Measurements from ENCODE around the gene ACACA.

The ACACA gene

GRCh38 chr17:37147301-37147812 is 259.3 kb downstream of the ACACA start:
- Histone ChIP-seq H3K4me3 (ENCODE audit: low read depth, low read length) (no peak overlapping the region), H3K36me3 (ENCODE audit: control insufficient read depth in 2 of 2, insufficient read depth in 1 of 2, low read length in 2 of 2) (peaks cover 4 to 17% of the 10 kb centered on the region in 2 experiments), H3K9me3 (ENCODE audit: control insufficient read depth, insufficient read depth, low read depth, low read length) (no peaks in the 10 kb centered on the region), H3K4me1 (ENCODE audit: control insufficient read depth, insufficient read depth, low read length) (peaks cover 7% of the 10 kb centered on the region), H3K27ac (ENCODE audit: extremely low read depth, low read depth, low read length) (no peak overlapping the region)
- POLR2A ChIA-PET: no interaction called here
- no peak for TF ChIP-seq MYNN (tag by site-specific recombination; IDR thresholded peaks at IDR 0.05; ENCODE audit: borderline replicate concordance)
- TF ChIP-seq REST (tag by site-specific recombination; IDR thresholded peaks at IDR 0.05): no peak
- CTCF ChIA-PET: interaction anchor here (0.7 to 1.2 kb wide), 2 partner anchors 26 to 1378 kb away, joined by 3 to 4 read pairs; no protein-coding TSS in a partner anchor

DNA sequence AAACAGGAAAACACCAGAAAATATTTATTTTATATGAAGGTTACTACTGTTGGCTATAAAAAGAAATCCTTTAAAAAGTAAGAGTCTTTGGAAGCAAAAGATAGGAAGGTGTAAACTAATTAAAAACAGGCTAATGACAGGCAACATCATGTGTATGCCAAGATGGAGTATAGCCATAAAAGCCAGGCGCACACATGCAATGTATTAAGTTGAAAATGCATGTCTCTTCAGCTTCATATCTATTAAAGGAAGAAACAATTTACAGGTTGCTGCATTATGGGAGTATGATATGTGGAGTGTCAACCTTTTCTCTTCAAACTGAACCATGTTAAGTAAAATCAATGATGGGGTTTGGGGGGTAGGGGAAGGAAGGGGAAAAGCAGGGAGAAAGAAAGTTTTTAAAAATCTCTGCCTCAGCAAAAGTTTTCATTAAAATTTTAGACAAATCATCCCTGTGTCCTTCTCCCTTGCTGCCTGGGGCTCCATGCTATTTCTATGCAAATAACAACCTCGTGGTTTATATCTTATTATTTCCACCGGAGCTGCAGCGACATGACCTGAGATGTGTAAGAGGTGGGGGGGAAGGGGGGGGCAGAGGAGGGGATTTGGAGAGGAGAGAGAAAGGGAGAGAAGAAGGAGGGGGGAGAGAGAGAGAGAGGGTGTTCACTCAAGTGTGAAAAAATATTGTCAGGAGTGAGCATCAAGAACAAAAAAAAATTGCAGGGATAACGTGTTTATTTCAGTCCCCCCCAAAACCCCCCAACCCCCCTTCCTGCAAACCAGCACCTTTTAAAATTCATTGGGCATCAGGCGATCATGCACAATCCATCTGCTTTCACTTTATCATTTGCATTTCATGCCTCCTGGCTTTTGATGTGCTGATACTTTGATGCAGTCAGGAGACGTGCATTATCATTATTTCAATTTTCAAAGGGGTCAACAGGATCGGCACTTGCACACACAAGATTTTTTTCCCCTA is 260.3 kb downstream of the ACACA start:
- TF ChIP-seq ZNF214 (tag by site-specific recombination; IDR thresholded peaks at IDR 0.05; ENCODE audit: borderline replicate concordance): no peak
- peak; percentile 17; the same call in 1 of the 2 replicates for TF ChIP-seq ZNF398 (tag by site-specific recombination; IDR thresholded peaks at IDR 0.05)
- TF ChIP-seq, protein P1, sequence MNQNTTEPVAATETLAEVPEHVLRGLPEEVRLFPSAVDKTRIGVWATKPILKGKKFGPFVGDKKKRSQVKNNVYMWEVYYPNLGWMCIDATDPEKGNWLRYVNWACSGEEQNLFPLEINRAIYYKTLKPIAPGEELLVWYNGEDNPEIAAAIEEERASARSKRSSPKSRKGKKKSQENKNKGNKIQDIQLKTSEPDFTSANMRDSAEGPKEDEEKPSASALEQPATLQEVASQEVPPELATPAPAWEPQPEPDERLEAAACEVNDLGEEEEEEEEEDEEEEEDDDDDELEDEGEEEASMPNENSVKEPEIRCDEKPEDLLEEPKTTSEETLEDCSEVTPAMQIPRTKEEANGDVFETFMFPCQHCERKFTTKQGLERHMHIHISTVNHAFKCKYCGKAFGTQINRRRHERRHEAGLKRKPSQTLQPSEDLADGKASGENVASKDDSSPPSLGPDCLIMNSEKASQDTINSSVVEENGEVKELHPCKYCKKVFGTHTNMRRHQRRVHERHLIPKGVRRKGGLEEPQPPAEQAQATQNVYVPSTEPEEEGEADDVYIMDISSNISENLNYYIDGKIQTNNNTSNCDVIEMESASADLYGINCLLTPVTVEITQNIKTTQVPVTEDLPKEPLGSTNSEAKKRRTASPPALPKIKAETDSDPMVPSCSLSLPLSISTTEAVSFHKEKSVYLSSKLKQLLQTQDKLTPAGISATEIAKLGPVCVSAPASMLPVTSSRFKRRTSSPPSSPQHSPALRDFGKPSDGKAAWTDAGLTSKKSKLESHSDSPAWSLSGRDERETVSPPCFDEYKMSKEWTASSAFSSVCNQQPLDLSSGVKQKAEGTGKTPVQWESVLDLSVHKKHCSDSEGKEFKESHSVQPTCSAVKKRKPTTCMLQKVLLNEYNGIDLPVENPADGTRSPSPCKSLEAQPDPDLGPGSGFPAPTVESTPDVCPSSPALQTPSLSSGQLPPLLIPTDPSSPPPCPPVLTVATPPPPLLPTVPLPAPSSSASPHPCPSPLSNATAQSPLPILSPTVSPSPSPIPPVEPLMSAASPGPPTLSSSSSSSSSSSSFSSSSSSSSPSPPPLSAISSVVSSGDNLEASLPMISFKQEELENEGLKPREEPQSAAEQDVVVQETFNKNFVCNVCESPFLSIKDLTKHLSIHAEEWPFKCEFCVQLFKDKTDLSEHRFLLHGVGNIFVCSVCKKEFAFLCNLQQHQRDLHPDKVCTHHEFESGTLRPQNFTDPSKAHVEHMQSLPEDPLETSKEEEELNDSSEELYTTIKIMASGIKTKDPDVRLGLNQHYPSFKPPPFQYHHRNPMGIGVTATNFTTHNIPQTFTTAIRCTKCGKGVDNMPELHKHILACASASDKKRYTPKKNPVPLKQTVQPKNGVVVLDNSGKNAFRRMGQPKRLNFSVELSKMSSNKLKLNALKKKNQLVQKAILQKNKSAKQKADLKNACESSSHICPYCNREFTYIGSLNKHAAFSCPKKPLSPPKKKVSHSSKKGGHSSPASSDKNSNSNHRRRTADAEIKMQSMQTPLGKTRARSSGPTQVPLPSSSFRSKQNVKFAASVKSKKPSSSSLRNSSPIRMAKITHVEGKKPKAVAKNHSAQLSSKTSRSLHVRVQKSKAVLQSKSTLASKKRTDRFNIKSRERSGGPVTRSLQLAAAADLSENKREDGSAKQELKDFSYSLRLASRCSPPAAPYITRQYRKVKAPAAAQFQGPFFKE (tag by site-specific recombination; IDR thresholded peaks at IDR 0.05; ENCODE audit: borderline replicate concordance): no peak
- Histone ChIP-seq H3K4me1 (ENCODE audit: control insufficient read depth, insufficient read depth, low read length) (peaks cover 7% of the 10 kb centered on the region), H3K4me3 (ENCODE audit: low read depth, low read length) (no peak overlapping the region), H3K27ac (ENCODE audit: extremely low read depth, low read depth, low read length) (no peak overlapping the region), H3K9me3 (ENCODE audit: control insufficient read depth, insufficient read depth, low read depth, low read length) (no peaks in the 10 kb centered on the region), H3K36me3 (ENCODE audit: control insufficient read depth in 2 of 2, insufficient read depth in 1 of 2, low read length in 2 of 2) (peaks cover 4 to 15% of the 10 kb centered on the region in 2 experiments)
- CTCF ChIA-PET: interaction anchor here (1.2 to 1.4 kb wide), 2 partner anchors 27 to 98 kb away, joined by 4 read pairs; no protein-coding TSS in a partner anchor
- POLR2A ChIA-PET: no interaction called here

Data from HEK293 (cell line).